ENCODE results near the gene CFAP46. TPM values are rescaled to one million over a fixed set of nuclear protein-coding genes. Genes with fewer than 3 reads are reported as not detected.

The CFAP46 gene
- total and polyA plus RNA-seq, 9 donors, result 0.50 to 22.4 (median 1.6) TPM; not detected in 1

DNA sequence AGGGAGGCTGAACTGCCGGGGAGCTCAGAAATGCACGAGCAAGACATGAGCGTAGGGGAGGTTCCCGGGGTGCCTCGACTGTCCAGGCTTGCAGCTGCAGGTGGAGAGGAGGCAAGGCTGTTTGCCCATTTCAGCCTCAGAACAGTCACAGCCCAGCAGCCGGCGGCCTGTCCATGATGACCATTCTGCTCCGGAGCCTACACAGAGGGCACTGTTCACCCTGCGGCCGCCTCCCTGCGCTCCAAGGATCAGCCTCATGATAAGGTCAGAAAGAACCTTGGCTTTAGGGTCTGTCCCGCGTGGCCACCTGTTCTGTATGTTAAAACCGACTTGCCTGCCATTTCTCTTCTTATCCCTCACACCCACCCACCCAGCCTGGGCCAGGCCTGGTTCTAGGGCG lies 21.9 kb upstream of the CFAP46 start:
- peak in 1 of 5 donors; percentile 8 for DNase-seq
- Histone ChIP-seq H3K27me3 (no peaks in the 10 kb centered on the region), H3K4me1 (ENCODE audit: insufficient read depth) (no peaks in the 10 kb centered on the region), H3K9me3 (no peaks in the 10 kb centered on the region), H3K27ac (no peak overlapping the region), H3K36me3 (no peaks in the 10 kb centered on the region), H3K4me3 (no peak overlapping the region)
- TF ChIP-seq, protein P1, sequence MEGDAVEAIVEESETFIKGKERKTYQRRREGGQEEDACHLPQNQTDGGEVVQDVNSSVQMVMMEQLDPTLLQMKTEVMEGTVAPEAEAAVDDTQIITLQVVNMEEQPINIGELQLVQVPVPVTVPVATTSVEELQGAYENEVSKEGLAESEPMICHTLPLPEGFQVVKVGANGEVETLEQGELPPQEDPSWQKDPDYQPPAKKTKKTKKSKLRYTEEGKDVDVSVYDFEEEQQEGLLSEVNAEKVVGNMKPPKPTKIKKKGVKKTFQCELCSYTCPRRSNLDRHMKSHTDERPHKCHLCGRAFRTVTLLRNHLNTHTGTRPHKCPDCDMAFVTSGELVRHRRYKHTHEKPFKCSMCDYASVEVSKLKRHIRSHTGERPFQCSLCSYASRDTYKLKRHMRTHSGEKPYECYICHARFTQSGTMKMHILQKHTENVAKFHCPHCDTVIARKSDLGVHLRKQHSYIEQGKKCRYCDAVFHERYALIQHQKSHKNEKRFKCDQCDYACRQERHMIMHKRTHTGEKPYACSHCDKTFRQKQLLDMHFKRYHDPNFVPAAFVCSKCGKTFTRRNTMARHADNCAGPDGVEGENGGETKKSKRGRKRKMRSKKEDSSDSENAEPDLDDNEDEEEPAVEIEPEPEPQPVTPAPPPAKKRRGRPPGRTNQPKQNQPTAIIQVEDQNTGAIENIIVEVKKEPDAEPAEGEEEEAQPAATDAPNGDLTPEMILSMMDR (IDR thresholded peaks at IDR 0.05), result no peak
- no peak for TF ChIP-seq POLR2A (IDR thresholded peaks at IDR 0.05)
- no peak for TF ChIP-seq EP300 (IDR thresholded peaks at IDR 0.05)
- intact Hi-C loops (cut with DNase I), result no loop called here
- WGBS, 3 donors, result 85 to 95% (median 88%) methylated on average over 15 of the region's 15 CpGs

DNA sequence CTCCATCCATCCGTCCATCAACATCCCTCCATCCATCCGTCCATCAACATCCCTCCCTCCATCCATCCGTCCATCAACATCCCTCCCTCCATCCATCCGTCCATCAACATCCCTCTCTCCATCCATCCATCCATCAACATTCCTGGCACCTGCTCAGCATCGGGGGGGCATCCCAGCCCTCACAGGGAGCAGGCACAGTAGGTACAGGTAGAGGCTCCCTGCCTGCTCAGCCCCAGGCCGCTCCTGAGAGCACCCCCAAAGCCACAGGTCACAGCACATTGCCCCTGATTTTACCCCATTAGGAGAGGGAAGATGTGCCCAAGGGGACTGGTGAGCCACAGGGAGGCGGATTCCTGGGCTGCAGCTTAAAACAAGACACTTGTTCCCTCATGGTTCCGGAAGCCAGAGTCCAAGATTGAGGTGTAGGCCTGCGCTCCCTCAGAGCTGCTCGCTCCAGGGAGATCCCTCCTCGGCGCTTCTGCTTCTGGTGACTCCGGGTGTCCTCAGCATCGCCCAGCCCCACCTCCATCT lies 21.1 kb upstream of the CFAP46 start:
- H3K9me3 ChIP-seq, result no peaks in the 10 kb centered on the region
- H3K27ac ChIP-seq, result no peak overlapping the region
- peak in 1 of 5 donors; percentile 10 for DNase-seq
- TF ChIP-seq, protein P1 (IDR thresholded peaks at IDR 0.05), result no peak
- TF ChIP-seq POLR2A (IDR thresholded peaks at IDR 0.05), result no peak
- TF ChIP-seq EP300 (IDR thresholded peaks at IDR 0.05), result no peak
- WGBS, 3 donors, result 93 to 96% (median 94%) methylated on average over 14 of the region's 14 CpGs
- H3K27me3 ChIP-seq, result no peaks in the 10 kb centered on the region
- no peaks in the 10 kb centered on the region for H3K4me1 ChIP-seq (ENCODE audit: insufficient read depth)
- H3K36me3 ChIP-seq, result no peaks in the 10 kb centered on the region
- no peak overlapping the region for H3K4me3 ChIP-seq
- intact Hi-C loops (cut with DNase I), result no loop called here

DNA sequence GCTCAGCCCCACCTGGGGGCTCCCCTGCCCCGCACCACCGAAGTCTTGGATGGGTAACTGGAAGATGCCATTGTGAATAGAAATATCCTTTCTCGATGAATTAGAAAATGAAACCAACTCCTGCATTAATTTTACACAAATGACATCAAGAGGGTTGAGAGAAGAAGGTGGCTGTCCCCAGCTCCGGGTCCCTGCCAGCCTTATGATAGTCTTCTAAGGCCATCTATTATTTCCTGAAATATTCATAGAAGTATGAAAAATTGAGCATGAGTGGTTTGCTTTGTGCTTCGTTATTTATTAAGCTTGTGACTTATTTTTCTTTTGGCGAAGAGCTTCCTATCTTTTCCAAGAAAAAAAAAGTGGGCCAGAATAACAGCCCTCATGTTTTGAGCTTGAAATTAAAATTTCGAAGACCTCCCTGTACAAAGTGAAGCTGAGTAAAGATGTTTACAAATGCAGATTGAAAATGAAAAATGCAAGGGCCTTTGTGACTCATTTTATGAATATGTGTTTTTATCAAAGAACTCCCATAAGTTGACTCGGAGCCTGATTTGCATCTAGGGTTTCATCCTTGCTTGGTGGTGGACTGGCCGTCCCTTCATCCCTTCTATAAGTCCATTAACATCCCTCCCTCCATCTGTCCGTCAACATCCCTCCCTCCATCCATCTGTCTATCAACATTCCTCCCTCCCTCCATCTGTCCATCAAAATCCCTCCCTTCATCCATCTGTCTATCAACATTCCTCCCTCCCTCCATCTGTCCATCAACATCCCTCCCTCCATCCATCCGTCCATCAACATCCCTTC lies 20.5 kb upstream of the CFAP46 start:
- DNase-seq, result no peak
- intact Hi-C loops (cut with DNase I), result no loop called here
- Histone ChIP-seq H3K36me3 (no peaks in the 10 kb centered on the region), H3K27me3 (no peaks in the 10 kb centered on the region), H3K27ac (no peak overlapping the region), H3K4me1 (ENCODE audit: insufficient read depth) (no peaks in the 10 kb centered on the region), H3K9me3 (no peaks in the 10 kb centered on the region), H3K4me3 (peak overlapping the region; percentile 45)
- 22 to 23% (median 23%) methylated on average over 11 of the region's 11 CpGs for WGBS, 3 donors
- TF ChIP-seq EP300 (IDR thresholded peaks at IDR 0.05), result no peak
- TF ChIP-seq, protein P1 (IDR thresholded peaks at IDR 0.05), result no peak
- TF ChIP-seq POLR2A (IDR thresholded peaks at IDR 0.05), result no peak

DNA sequence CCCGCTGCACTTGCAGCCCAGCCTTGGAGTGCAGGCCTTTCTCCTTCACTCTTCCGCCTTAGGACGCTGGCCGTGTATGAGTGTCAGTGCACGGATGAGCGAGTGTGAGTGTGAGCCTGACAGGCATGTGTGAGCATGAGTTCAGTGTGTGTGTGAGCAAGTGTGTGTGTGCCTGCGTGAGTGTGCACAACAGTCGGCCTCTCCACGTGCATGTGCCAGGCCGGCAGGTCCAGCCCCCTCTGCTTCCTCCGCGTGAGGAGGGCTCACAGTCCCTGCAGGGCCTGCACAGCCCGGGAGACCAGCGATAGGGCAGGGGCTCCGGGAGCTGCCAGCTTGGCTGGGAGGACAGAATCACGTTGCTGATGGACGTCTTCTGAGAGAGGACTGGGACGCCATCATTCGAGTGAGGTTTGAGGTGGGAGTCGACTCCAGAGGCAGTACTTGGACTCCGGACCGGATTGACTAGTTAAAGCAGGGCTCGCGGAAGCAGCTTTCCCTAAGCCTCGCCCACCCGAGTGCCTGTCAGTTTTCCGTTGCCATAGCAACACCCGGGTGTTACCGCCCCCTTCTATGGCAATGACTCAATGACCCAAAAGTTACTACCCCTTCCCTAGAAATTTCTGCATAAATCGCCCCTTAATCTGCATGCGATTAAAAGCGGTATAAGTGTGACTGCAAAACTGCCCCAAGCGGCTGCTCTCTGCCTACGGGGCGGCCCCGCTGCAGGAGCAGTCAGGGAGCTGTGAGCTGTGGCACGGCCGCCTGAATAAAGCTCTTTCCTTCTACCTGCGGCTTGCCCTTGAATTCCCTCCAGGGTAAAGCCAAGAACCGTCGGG lies 19.6 kb upstream of the CFAP46 start:
- Histone ChIP-seq H3K4me3 (peak overlapping the region; percentile 45), H3K4me1 (ENCODE audit: insufficient read depth) (no peaks in the 10 kb centered on the region), H3K27me3 (no peaks in the 10 kb centered on the region), H3K36me3 (no peaks in the 10 kb centered on the region), H3K9me3 (no peaks in the 10 kb centered on the region), H3K27ac (no peak overlapping the region)
- WGBS, 3 donors, result 5 to 6% (median 5%) methylated on average over 41 of the region's 41 CpGs
- peak; percentile 51 to 79 (median 66) for DNase-seq
- intact Hi-C loops (cut with DNase I), result no loop called here
- TF ChIP-seq, protein P1 (IDR thresholded peaks at IDR 0.05), result no peak
- TF ChIP-seq POLR2A (IDR thresholded peaks at IDR 0.05), result no peak
- no peak for TF ChIP-seq EP300 (IDR thresholded peaks at IDR 0.05)

Data from ovary (tissue), 9 donors.